Osteoblast (primary cell): ENCODE measurements around the gene VTI1B. TPM values are rescaled to one million over a fixed set of nuclear protein-coding genes. Genes with fewer than 3 reads are reported as not detected.

Experiments
- DNase-seq: peaks from one replicate; pipeline ENCODE4 v3.0.0; 2011; ENCODE audit warnings: low spot score, mixed read lengths; ENCODE audit not compliant: insufficient read length; ENCODE audit errors: missing footprints
- H2AFZ ChIP-seq: 2 replicates; pipeline ENCODE4 v1.6.0; 2011; ENCODE audit warnings: mild to moderate bottlenecking, low read length
- H3K27ac ChIP-seq: 2 replicates; pipeline ENCODE4 v1.5.1; 2011; ENCODE audit warnings: mild to moderate bottlenecking, low read depth, low read length, moderate library complexity
- H3K27me3 ChIP-seq: 2 replicates; pipeline ENCODE4 v1.6.0; 2012; ENCODE audit warnings: mild to moderate bottlenecking, control low read depth, inconsistent platforms, low read length, moderate library complexity; ENCODE audit not compliant: insufficient read depth
- H3K36me3 ChIP-seq: 2 replicates; pipeline ENCODE4 v1.5.1; 2011; ENCODE audit warnings: mild to moderate bottlenecking, low read length, control low read depth, moderate library complexity; ENCODE audit not compliant: insufficient read depth
- H3K4me1 ChIP-seq: 2 replicates; pipeline ENCODE4 v1.5.1; 2011; ENCODE audit warnings: mild to moderate bottlenecking, low read length, control low read depth, moderate library complexity; ENCODE audit not compliant: insufficient read depth
- H3K4me2 ChIP-seq: 2 replicates; pipeline ENCODE4 v1.6.0; 2011; ENCODE audit warnings: mild to moderate bottlenecking, low read length; ENCODE audit not compliant: insufficient read depth
- H3K4me3 ChIP-seq: fragments of 200-600 bp; sonication (generic); 3 replicates; pipeline ENCODE4 v1.5.1; 2012; ENCODE audit warnings: mild to moderate bottlenecking, low read length, inconsistent platforms; ENCODE audit not compliant: insufficient read depth
- H3K79me2 ChIP-seq: 2 replicates; pipeline ENCODE4 v1.6.0; 2012; ENCODE audit warnings: mild to moderate bottlenecking, low read length, control low read depth, inconsistent platforms; ENCODE audit not compliant: insufficient read depth
- H3K9me3 ChIP-seq: 2 replicates; pipeline ENCODE4 v1.5.1; 2011; ENCODE audit warnings: low read depth, low read length, control low read depth
- H4K20me1 ChIP-seq: 2 replicates; pipeline ENCODE4 v1.6.0; 2012; ENCODE audit warnings: mild to moderate bottlenecking, low read length, control low read depth; ENCODE audit not compliant: insufficient read depth
- CTCF ChIP-seq: IDR thresholded peaks from 2 replicates; pipeline ENCODE4 v1.5.1; 2011; ENCODE audit warnings: mild to moderate bottlenecking, low read depth, low read length, moderate library complexity; ENCODE audit errors: extremely low read depth
- total RNA-seq: library from RNA; depleted of rRNA; stranded (reverse); fragments of >200 nt; gene quantifications from 2 replicates; pipeline ENCODE4 v1.2.3, GENCODE V29; 2012

The VTI1B gene
- total RNA-seq, 1 donor: 64.1 TPM

- no peak for DNase-seq
- no peak overlapping the region for H3K4me2 ChIP-seq
- no peak for TF ChIP-seq CTCF
- H3K27ac ChIP-seq: no peak overlapping the region
- no peak overlapping the region for H3K4me3 ChIP-seq
- H3K79me2 ChIP-seq: no peaks in the 10 kb centered on the region
- no peak overlapping the region for H2AFZ ChIP-seq
- no peaks in the 10 kb centered on the region for H3K9me3 ChIP-seq
- no peaks in the 10 kb centered on the region for H4K20me1 ChIP-seq
- H3K36me3 ChIP-seq: peaks cover 27% of the 10 kb centered on the region
- H3K4me1 ChIP-seq: peaks cover 11% of the 10 kb centered on the region
- H3K27me3 ChIP-seq: no peaks in the 10 kb centered on the region
Measured at GRCh38 chr14:67646131-67646530, 28.3 kb downstream of the VTI1B start.

- no peaks in the 10 kb centered on the region for H3K27me3 ChIP-seq
- H3K4me1 ChIP-seq: peaks cover 5% of the 10 kb centered on the region
- H3K27ac ChIP-seq: no peak overlapping the region
- H3K79me2 ChIP-seq: no peaks in the 10 kb centered on the region
- TF ChIP-seq CTCF: no peak
- H3K36me3 ChIP-seq: peaks cover 19% of the 10 kb centered on the region
- H3K4me2 ChIP-seq: no peak overlapping the region
- H3K9me3 ChIP-seq: no peaks in the 10 kb centered on the region
- no peaks in the 10 kb centered on the region for H4K20me1 ChIP-seq
- DNase-seq: no peak
- H3K4me3 ChIP-seq: no peak overlapping the region
- H2AFZ ChIP-seq: no peak overlapping the region
Measured at GRCh38 chr14:67645414-67645813, 29.0 kb downstream of the VTI1B start.

- H3K27me3 ChIP-seq: no peaks in the 10 kb centered on the region
- no peak overlapping the region for H3K4me2 ChIP-seq
- no peak for DNase-seq
- H3K4me1 ChIP-seq: no peaks in the 10 kb centered on the region
- H3K9me3 ChIP-seq: no peaks in the 10 kb centered on the region
- H4K20me1 ChIP-seq: no peaks in the 10 kb centered on the region
- no peak overlapping the region for H3K4me3 ChIP-seq
- TF ChIP-seq CTCF: no peak
- no peaks in the 10 kb centered on the region for H3K79me2 ChIP-seq
- H2AFZ ChIP-seq: no peak overlapping the region
- H3K27ac ChIP-seq: no peak overlapping the region
- H3K36me3 ChIP-seq: peaks cover 10% of the 10 kb centered on the region
Measured at GRCh38 chr14:67644428-67644827, 30.0 kb downstream of the VTI1B start.

GRCh38 chr14:67643713-67644112 is 30.7 kb downstream of the VTI1B start:
- Histone ChIP-seq H3K79me2 (no peaks in the 10 kb centered on the region), H2AFZ (no peak overlapping the region), H3K4me3 (no peak overlapping the region), H3K27ac (no peak overlapping the region), H3K4me2 (no peak overlapping the region), H3K4me1 (no peaks in the 10 kb centered on the region), H3K9me3 (no peaks in the 10 kb centered on the region), H3K27me3 (no peaks in the 10 kb centered on the region), H4K20me1 (no peaks in the 10 kb centered on the region), H3K36me3 (peaks cover 4% of the 10 kb centered on the region)
- DNase-seq: no peak
- TF ChIP-seq CTCF: no peak
